22Rv1 (cell line): ENCODE measurements around the gene GABBR1.

Experiments used
- CTCF ChIP-seq: fragments of 450-650 bp; IDR thresholded peaks from 2 replicates; pipeline ENCODE4 v1.5.1; 2017; ENCODE audit warnings: mild to moderate bottlenecking
- ZFX ChIP-seq: fragments of 450-650 bp; IDR thresholded peaks from 2 replicates; pipeline ENCODE4 v1.6.1; 2017; ENCODE audit warnings: antibody characterized with exemption, borderline replicate concordance

GRCh38 chr6:29641430-29642148 is 8.6 kb upstream of the GABBR1 start:
- TF ChIP-seq ZFX (no peak), CTCF (no peak)
